ENCODE measurements around the gene RAD51AP1. TPM values are rescaled to one million over a fixed set of nuclear protein-coding genes. Genes with fewer than 3 reads are reported as not detected.

Gene RAD51AP1
- total RNA-seq, 1 donor from 2014 or later, result 48.2 TPM

- Mint-ChIP-seq H3K9me3 (peaks cover 5% of the 10 kb centered on the region), H3K4me3 (no peak overlapping the region), H3K36me3 (ENCODE audit: low read depth) (peaks cover 2% of the 10 kb centered on the region), H3K4me1 (peaks cover 12% of the 10 kb centered on the region), H3K27ac (ENCODE audit: unreplicated experiment) (no peak overlapping the region), H3K27me3 (ENCODE audit: low read depth) (no peaks in the 10 kb centered on the region)
- TF ChIP-seq, protein P1, sequence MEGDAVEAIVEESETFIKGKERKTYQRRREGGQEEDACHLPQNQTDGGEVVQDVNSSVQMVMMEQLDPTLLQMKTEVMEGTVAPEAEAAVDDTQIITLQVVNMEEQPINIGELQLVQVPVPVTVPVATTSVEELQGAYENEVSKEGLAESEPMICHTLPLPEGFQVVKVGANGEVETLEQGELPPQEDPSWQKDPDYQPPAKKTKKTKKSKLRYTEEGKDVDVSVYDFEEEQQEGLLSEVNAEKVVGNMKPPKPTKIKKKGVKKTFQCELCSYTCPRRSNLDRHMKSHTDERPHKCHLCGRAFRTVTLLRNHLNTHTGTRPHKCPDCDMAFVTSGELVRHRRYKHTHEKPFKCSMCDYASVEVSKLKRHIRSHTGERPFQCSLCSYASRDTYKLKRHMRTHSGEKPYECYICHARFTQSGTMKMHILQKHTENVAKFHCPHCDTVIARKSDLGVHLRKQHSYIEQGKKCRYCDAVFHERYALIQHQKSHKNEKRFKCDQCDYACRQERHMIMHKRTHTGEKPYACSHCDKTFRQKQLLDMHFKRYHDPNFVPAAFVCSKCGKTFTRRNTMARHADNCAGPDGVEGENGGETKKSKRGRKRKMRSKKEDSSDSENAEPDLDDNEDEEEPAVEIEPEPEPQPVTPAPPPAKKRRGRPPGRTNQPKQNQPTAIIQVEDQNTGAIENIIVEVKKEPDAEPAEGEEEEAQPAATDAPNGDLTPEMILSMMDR (conservative IDR thresholded peaks at IDR 0.05), result no peak
- DNase-seq (ENCODE audit: low read depth, low spot score), result no peak
These were observed 52.5 kb downstream of the RAD51AP1 start for GRCh38 chr12:4591180-4591687.

GRCh38 chr12:4595881-4596280, 57.2 kb downstream of the RAD51AP1 start:
- H3K27ac Mint-ChIP-seq (ENCODE audit: unreplicated experiment), result no peak overlapping the region
- no peak overlapping the region for H3K4me3 Mint-ChIP-seq
- TF ChIP-seq, protein P1 (conservative IDR thresholded peaks at IDR 0.05), result no peak
- DNase-seq (ENCODE audit: low read depth, low spot score), result no peak
- peaks cover 7% of the 10 kb centered on the region for H3K4me1 Mint-ChIP-seq
- H3K27me3 Mint-ChIP-seq (ENCODE audit: low read depth), result no peaks in the 10 kb centered on the region
- no peaks in the 10 kb centered on the region for H3K9me3 Mint-ChIP-seq
- no peaks in the 10 kb centered on the region for H3K36me3 Mint-ChIP-seq (ENCODE audit: low read depth)

GRCh38 chr12:4603421-4603820, 64.7 kb downstream of the RAD51AP1 start:
- no peak overlapping the region for H3K4me3 Mint-ChIP-seq
- no peaks in the 10 kb centered on the region for H3K9me3 Mint-ChIP-seq
- DNase-seq (ENCODE audit: low read depth, low spot score), result no peak
- H3K4me1 Mint-ChIP-seq, result peaks cover 25% of the 10 kb centered on the region
- H3K27ac Mint-ChIP-seq (ENCODE audit: unreplicated experiment), result no peak overlapping the region
- TF ChIP-seq, protein P1 (conservative IDR thresholded peaks at IDR 0.05), result no peak
- peaks cover 24% of the 10 kb centered on the region for H3K27me3 Mint-ChIP-seq (ENCODE audit: low read depth)
- no peaks in the 10 kb centered on the region for H3K36me3 Mint-ChIP-seq (ENCODE audit: low read depth)

- Mint-ChIP-seq H3K9me3 (no peaks in the 10 kb centered on the region), H3K4me3 (no peak overlapping the region), H3K27ac (ENCODE audit: unreplicated experiment) (no peak overlapping the region), H3K27me3 (ENCODE audit: low read depth) (peaks cover 24% of the 10 kb centered on the region), H3K4me1 (peaks cover 25% of the 10 kb centered on the region), H3K36me3 (ENCODE audit: low read depth) (no peaks in the 10 kb centered on the region)
- no peak for DNase-seq (ENCODE audit: low read depth, low spot score)
- TF ChIP-seq, protein P1 (conservative IDR thresholded peaks at IDR 0.05), result no peak
These were observed 65.3 kb downstream of the RAD51AP1 start for GRCh38 chr12:4603946-4604345.

GRCh38 chr12:4604684-4605193, 66.0 kb downstream of the RAD51AP1 start:
- Mint-ChIP-seq H3K27ac (ENCODE audit: unreplicated experiment) (peak overlapping the region; percentile 83), H3K36me3 (ENCODE audit: low read depth) (peaks cover 4% of the 10 kb centered on the region), H3K27me3 (ENCODE audit: low read depth) (peaks cover 24% of the 10 kb centered on the region), H3K4me3 (peak overlapping the region; percentile 99), H3K4me1 (peaks cover 25% of the 10 kb centered on the region), H3K9me3 (no peaks in the 10 kb centered on the region)
- peak; percentile 80 for DNase-seq (ENCODE audit: low read depth, low spot score)
- TF ChIP-seq, protein P1 (conservative IDR thresholded peaks at IDR 0.05), result peak; percentile 100

Measured in neural crest cell (in vitro differentiated cells).